OCI-LY1 (cell line): ENCODE data around the gene PSME2.

ENCODE experiments used
- H2AFZ ChIP-seq: fragments of 200-600 bp; sonication (generic), shearing (Covaris generic); 2 replicates; pipeline ENCODE4 v1.6.0; 2014; ENCODE audit warnings: antibody characterized with exemption, mild to moderate bottlenecking, low read length
- H3F3A ChIP-seq: fragments of 200-600 bp; sonication (generic), shearing (Covaris generic); 2 replicates; pipeline ENCODE4 v1.6.0; 2014; ENCODE audit warnings: mild to moderate bottlenecking, antibody characterized with exemption, low read length, moderate library complexity; ENCODE audit not compliant: insufficient read depth
- H3K27ac ChIP-seq: fragments of 200-600 bp; sonication (generic); 2 replicates; pipeline ENCODE4 v1.5.1; 2014; ENCODE audit warnings: low read length, mixed run types, mild to moderate bottlenecking, low read depth; ENCODE audit not compliant: poor library complexity, severe bottlenecking
- H3K27me3 ChIP-seq: fragments of 200-600 bp; sonication (generic); 2 replicates; pipeline ENCODE4 v1.6.0; 2014; ENCODE audit warnings: antibody characterized with exemption, mild to moderate bottlenecking, low read length, moderate library complexity; ENCODE audit not compliant: insufficient read depth
- H3K36me3 ChIP-seq: fragments of 200-600 bp; sonication (generic); 2 replicates; pipeline ENCODE4 v1.6.1; 2014; ENCODE audit warnings: mild to moderate bottlenecking, antibody characterized with exemption, low read length, moderate library complexity, mixed read lengths; ENCODE audit not compliant: insufficient read depth
- H3K4me1 ChIP-seq: fragments of 200-600 bp; sonication (generic); 2 replicates; pipeline ENCODE4 v1.5.1; 2014; ENCODE audit warnings: mild to moderate bottlenecking, low read length, moderate library complexity; ENCODE audit not compliant: insufficient read depth, severe bottlenecking
- H3K4me2 ChIP-seq: fragments of 200-600 bp; sonication (generic), shearing (Covaris generic); 2 replicates; pipeline ENCODE4 v1.6.1; 2014; ENCODE audit warnings: low read length
- H3K4me3 ChIP-seq: fragments of 200-600 bp; sonication (generic); 2 replicates; pipeline ENCODE4 v1.5.1; 2014; ENCODE audit warnings: low read length, low read depth, mild to moderate bottlenecking, mixed read lengths; ENCODE audit not compliant: poor library complexity, severe bottlenecking
- H3K79me2 ChIP-seq: fragments of 200-600 bp; shearing (Covaris generic); 2 replicates; pipeline ENCODE4 v1.6.1; 2016; ENCODE audit warnings: mixed run types, low read length, mixed read lengths; ENCODE audit not compliant: insufficient read depth
- H3K9ac ChIP-seq: fragments of 200-600 bp; sonication (generic), shearing (Covaris generic); 2 replicates; pipeline ENCODE4 v1.6.1; 2014; ENCODE audit warnings: mild to moderate bottlenecking, low read length, mixed read lengths
- H3K9me2 ChIP-seq: fragments of 200-600 bp; sonication (generic), shearing (Covaris generic); 2 replicates; pipeline ENCODE4 v1.6.1; 2014; ENCODE audit warnings: low read depth, mild to moderate bottlenecking, low read length, mixed read lengths
- H3K9me3 ChIP-seq: fragments of 200-600 bp; shearing (Covaris generic); 2 replicates; pipeline ENCODE4 v1.6.1; 2014; ENCODE audit warnings: low read length, mixed read lengths
- H4K20me1 ChIP-seq: fragments of 200-600 bp; sonication (generic), shearing (Covaris generic); 2 replicates; pipeline ENCODE4 v1.6.0; 2016; ENCODE audit warnings: mild to moderate bottlenecking, low read length; ENCODE audit not compliant: insufficient read depth
- CTCF ChIP-seq: fragments of 200-600 bp; sonication (generic), shearing (Covaris generic); IDR thresholded peaks from 2 replicates; pipeline ENCODE4 v1.5.1; 2017; ENCODE audit warnings: mild to moderate bottlenecking, antibody characterized with exemption, low read length, moderate library complexity, mixed read lengths
- EZH2 ChIP-seq: fragments of 200-600 bp; sonication (generic), shearing (Covaris generic); IDR thresholded peaks from 2 replicates; pipeline ENCODE4 v1.8.0; 2017; ENCODE audit warnings: borderline replicate concordance, mixed run types, mild to moderate bottlenecking, antibody characterized with exemption, low read length, moderate library complexity, mixed read lengths

PSME2 gene

GRCh38 chr14:24185026-24185425 is 38.6 kb upstream of the PSME2 start:
- Histone ChIP-seq H3K36me3 (peaks cover 70% of the 10 kb centered on the region), H2AFZ (no peak overlapping the region), H3K9ac (no peak overlapping the region)

DNA sequence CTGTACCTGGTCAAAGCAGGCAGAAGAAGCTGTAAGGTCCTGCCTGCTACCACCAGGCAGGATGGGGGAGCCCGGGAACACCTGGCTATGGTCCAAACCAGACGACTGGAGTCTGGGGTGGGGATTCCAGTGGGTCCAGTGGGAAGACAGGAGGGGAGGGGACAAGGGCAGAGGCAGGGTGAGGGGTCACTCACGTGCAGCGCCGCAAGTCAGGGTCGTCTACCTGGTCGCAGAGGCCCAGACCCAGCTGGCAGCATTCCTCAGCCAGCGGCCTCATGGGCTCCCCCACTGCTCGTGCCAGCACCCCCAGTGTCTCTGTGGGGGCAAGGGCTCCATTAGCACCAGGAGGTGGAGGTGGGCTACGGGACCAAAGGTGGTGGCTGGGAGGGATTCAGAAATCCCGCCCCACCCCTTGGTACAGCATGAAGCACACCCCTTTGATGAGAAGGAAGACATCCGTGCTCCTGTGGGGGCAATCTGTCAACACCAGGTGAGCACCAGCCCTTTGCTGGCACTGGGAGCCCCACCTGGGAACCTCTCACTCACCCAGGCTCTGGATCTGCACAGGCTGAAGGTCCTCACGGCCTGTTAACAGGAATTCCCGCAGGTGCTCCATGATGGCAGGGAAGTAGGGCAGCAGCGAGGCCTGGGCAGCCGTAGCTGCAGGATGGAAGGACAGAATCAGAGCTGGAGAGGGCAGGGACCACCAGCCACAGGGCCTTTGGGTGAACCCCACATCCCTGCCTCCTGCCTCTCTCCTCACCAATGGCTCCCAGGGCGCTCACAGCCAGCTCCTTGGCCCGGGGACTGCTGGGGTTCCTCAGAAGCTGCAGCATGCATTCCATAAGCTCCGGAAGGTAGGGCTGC is 37.9 kb upstream of the PSME2 start:
- Histone ChIP-seq H3K4me3 (no peak overlapping the region), H3K9ac (no peak overlapping the region), H3K9me2 (no peaks in the 10 kb centered on the region), H3K9me3 (no peaks in the 10 kb centered on the region), H3F3A (no peaks in the 10 kb centered on the region), H4K20me1 (no peaks in the 10 kb centered on the region), H3K27me3 (no peaks in the 10 kb centered on the region), H3K4me1 (peaks cover 15% of the 10 kb centered on the region), H3K27ac (no peak overlapping the region), H3K79me2 (no peaks in the 10 kb centered on the region), H2AFZ (no peak overlapping the region), H3K4me2 (no peak overlapping the region), H3K36me3 (peaks cover 76% of the 10 kb centered on the region)
- TF ChIP-seq CTCF (no peak), EZH2 (no peak)

More at GRCh38 chr14:24185026-24185425, 38.6 kb upstream of the PSME2 start:
- Histone ChIP-seq H4K20me1 (no peaks in the 10 kb centered on the region), H3F3A (no peaks in the 10 kb centered on the region), H3K4me2 (no peak overlapping the region), H3K9me2 (no peaks in the 10 kb centered on the region), H3K79me2 (no peaks in the 10 kb centered on the region), H3K4me1 (peaks cover 19% of the 10 kb centered on the region), H3K27ac (no peak overlapping the region), H3K27me3 (no peaks in the 10 kb centered on the region), H3K9me3 (no peaks in the 10 kb centered on the region), H3K4me3 (no peak overlapping the region)
- no peak for TF ChIP-seq EZH2
- no peak for TF ChIP-seq CTCF

DNA sequence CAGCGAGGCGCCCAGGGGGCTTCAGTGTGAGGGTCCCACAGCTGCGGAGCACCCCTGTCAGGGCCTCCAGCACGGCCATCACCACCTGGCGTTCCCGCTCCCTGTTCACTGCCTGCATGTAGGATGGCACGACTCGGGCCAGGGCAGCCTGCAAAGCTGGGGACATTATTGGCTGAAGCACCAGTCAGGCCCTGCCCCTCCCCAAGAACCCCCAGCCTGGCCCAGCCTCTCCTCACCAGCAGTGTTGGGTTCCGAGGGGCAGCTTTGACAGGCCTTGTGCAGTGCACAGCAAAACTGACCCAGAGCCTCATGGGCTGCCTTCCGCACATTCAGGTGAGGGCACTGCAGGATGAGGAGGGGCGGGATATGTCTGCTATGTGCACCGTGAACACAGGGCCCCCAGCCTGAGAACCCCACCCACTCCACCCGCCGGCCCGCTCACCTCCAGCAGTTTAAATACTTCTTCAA is 36.6 kb upstream of the PSME2 start:
- no peaks in the 10 kb centered on the region for H3K9me3 ChIP-seq
- TF ChIP-seq CTCF = no peak
- no peak for TF ChIP-seq EZH2
- H2AFZ ChIP-seq = no peak overlapping the region
- H3K9me2 ChIP-seq = no peaks in the 10 kb centered on the region
- no peak overlapping the region for H3K9ac ChIP-seq
- H3K36me3 ChIP-seq = peaks cover 89% of the 10 kb centered on the region
- no peaks in the 10 kb centered on the region for H4K20me1 ChIP-seq
- H3K27ac ChIP-seq = no peak overlapping the region
- H3K4me3 ChIP-seq = no peak overlapping the region
- no peaks in the 10 kb centered on the region for H3K79me2 ChIP-seq
- no peaks in the 10 kb centered on the region for H3K27me3 ChIP-seq
- H3K4me1 ChIP-seq = peaks cover 9% of the 10 kb centered on the region
- no peaks in the 10 kb centered on the region for H3F3A ChIP-seq
- no peak overlapping the region for H3K4me2 ChIP-seq
